Activated CD4-positive, alpha-beta T cell treated with anti-CD3 and anti-CD28 coated beads, Interleukin-2, Interleukin-4, amounts not matched to agents 100 ng/mL and 50 ng/mL, durations not matched to agents 16 hours and 8 hours (primary cell): ENCODE data around the gene SCARB2.
"Not testable (repeated sequence)": the region's sequence is repeated elsewhere in the genome, so short reads cannot be mapped to it uniquely, and the experiment has no call there.

ENCODE experiments used
- DNase-seq: peaks from one replicate; pipeline ENCODE4 v3.0.0-alpha.2; 2020; ENCODE audit warnings: low spot score

The SCARB2 gene, protein sequence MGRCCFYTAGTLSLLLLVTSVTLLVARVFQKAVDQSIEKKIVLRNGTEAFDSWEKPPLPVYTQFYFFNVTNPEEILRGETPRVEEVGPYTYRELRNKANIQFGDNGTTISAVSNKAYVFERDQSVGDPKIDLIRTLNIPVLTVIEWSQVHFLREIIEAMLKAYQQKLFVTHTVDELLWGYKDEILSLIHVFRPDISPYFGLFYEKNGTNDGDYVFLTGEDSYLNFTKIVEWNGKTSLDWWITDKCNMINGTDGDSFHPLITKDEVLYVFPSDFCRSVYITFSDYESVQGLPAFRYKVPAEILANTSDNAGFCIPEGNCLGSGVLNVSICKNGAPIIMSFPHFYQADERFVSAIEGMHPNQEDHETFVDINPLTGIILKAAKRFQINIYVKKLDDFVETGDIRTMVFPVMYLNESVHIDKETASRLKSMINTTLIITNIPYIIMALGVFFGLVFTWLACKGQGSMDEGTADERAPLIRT

GRCh38 chr4:76213415-76214176, at the start of gene SCARB2:
TSS of gene SCARB2 (minus strand) at chr4:76213824. CDS start at chr4:76213543, 281 bp downstream.
- peak; percentile 54 for DNase-seq

GRCh38 chr4:76260571-76260970, 46.9 kb upstream of the SCARB2 start:
- DNase-seq, result no peak

- no peak for DNase-seq
Measured at GRCh38 chr4:76257824-76258223, 44.2 kb upstream of the SCARB2 start.

DNA sequence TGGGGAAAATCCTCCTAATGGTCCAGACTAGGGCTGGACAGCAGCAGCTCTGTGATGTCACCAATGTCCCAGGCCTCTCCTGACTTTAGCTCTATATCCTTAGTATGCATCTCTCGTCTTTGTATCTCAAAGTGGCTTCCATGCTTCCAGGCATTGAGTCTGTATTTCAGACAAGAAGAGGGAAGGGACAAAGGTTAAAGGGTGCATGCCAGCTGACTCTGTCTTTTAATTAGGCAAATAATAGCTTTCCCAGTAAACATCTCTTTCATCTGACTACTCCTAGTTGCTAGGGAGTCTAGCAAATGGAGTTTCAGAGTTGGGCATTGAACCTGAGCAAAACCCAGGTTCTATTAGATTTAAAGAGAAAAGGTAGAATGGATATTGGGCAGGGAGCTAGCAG, 43.3 kb upstream of the SCARB2 start:
- DNase-seq, result no peak

- DNase-seq, result no peak
Measured at GRCh38 chr4:76256032-76256431, 42.4 kb upstream of the SCARB2 start.

GRCh38 chr4:76253511-76253910, 39.9 kb upstream of the SCARB2 start:
- DNase-seq, result no peak

- DNase-seq, result no peak
Measured at GRCh38 chr4:76252271-76252653, 38.6 kb upstream of the SCARB2 start.

DNA sequence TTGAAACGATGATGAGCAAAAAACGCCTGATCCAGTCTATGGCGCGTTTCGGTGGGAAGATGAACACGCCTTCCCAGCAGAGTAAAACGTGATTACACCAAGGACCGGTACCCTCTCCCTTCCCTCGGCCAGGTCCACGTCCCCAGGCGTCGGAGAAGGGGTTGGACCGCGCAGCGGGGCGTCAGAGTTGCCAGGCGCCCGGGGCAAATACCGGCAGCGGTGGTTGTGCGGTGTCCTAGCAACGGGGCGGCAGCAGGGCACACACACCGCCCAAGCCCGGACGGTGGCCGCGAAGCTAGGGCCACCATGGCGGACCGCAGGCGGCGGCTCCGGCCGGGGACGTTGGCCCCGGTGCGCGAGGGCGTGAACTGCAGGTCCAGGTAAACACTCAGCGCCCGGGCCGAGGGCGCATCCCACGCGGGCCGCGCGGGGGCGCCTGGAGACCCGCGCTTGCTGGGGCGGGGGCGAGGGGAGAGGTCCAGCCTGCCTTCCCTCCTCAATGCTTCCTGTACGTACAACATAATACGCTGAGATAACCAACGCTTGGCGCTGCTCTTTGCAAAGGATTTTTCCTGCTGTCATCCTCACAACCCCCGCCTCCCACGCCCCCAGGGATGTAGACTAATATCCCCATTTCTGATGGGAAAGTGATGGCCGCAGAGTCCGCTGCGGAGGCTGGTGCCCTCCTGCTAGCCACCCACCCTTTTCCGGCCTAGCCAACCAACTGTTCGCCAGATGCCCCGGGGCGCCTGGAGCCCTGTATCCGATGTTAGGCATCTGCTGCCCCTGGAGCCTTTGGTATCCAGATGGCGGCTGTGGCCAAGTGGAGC, 38.0 kb upstream of the SCARB2 start, which contains the start of gene FAM47E:
FAM47E (plus strand) TSS at position 281 of the 830 bp plus-strand sequence; CDS start at position 307, 26 bp downstream.
- DNase-seq, result peak; percentile 15

DNA sequence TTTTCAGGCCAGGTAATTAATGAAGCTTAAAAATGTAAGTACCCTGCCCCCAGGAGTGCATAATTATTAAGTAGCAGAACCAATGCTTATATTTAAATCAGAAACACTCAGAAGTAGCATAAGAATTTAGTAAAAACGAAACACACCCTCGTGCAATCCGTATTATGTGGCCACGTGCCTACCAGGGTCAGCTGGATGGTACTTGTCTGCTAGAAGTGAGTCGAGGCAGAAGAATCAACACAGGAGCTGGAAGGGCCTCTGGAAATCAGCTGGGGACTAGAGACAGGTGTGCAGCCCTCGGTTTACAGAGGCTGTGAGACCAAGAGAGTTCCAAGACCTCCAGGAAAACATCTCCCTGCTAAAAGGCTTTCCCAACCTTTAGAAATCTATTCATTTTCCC, 37.3 kb upstream of the SCARB2 start:
- peak; percentile 8 for DNase-seq

- no peak for DNase-seq
Measured at GRCh38 chr4:76246852-76247251, 33.2 kb upstream of the SCARB2 start.

GRCh38 chr4:76246025-76246424, 32.4 kb upstream of the SCARB2 start:
- DNase-seq, result no peak

GRCh38 chr4:76243877-76244276, 30.3 kb upstream of the SCARB2 start:
- not testable (repeated sequence) for DNase-seq

GRCh38 chr4:76240236-76240635, 26.6 kb upstream of the SCARB2 start:
- no peak for DNase-seq

GRCh38 chr4:76238701-76239100, 25.1 kb upstream of the SCARB2 start:
- DNase-seq, result no peak

DNA sequence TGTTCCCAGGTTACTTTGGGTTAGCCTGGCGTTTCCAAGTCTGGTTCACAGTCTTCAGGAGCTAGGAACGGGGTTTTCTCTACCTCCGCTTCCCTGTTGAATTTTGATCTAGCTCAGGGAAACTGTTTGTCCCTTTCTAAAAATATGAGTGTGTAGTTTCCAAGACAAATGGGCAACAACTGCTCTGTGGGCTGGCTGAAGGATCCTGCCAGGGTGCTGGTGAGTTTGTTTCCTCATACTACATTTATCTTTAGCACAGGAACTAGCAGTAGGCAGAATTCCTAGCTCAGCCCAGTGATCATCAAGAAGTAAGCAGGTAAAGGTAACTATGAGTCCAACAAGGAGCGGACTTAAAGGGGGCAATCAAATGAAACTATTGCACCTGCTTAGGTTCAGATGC, 24.6 kb upstream of the SCARB2 start:
- DNase-seq, result no peak

DNA sequence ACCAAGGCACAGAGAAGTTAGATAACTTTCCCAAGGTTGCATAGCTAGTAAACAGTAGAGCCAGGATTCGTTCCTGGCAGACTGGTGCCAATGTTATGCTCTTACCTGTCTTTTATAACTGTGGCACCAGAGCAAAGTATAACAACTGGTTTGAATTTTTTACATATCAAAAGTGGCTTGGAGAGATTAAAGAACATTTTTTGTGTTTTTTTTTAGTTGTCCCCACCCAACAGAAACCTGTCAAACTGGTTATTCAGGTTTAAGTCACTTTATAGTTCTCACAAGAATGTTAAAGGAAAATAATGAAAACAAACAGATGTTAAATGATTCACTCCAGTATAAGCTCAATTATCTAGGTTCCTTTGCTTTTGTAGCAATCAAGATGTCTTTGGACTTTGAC, 22.3 kb upstream of the SCARB2 start:
- no peak for DNase-seq

GRCh38 chr4:76235407-76235806, 21.8 kb upstream of the SCARB2 start:
- no peak for DNase-seq

- no peak for DNase-seq
Measured at GRCh38 chr4:76234679-76235044, 21.0 kb upstream of the SCARB2 start.

- DNase-seq, result no peak
Measured at GRCh38 chr4:76233967-76234678, 20.5 kb upstream of the SCARB2 start.

DNA sequence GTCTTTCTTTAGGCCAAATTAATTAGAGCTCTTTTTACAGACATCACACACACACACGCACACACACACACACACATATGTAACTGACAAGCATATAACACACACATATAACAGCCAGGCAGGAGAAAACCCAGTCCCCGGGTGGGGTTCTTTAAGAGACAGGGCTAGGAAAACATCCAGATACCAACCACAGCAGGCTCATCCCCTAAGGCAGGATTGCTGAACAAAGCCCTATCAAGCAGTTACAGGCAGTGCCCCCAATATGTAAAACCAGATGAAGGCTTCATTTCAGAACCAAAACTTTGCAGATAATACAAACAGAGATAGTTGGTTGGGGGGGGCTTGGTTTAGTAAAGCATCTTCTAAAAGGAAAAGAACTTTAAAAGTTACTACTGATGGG, 19.9 kb upstream of the SCARB2 start:
- no peak for DNase-seq

DNA sequence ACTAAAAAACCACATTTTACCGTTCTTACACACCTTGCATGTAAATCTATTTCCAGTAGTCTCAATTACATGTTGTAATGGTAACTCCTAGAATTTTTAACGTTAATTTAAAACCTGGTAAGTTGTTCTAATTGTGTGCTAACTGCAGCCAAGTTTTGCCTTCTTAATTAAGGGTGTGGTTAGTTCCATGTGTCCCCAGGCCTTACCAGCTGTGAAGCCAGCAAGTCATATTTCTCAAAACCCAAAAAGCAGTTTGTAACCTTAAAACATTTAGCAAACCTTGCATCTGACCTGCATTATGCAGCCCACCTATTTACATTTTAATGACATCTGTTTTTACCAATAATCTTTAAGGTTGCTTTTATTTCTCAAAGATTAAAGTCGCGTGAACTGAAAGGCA, 19.5 kb upstream of the SCARB2 start:
- DNase-seq, result no peak

DNA sequence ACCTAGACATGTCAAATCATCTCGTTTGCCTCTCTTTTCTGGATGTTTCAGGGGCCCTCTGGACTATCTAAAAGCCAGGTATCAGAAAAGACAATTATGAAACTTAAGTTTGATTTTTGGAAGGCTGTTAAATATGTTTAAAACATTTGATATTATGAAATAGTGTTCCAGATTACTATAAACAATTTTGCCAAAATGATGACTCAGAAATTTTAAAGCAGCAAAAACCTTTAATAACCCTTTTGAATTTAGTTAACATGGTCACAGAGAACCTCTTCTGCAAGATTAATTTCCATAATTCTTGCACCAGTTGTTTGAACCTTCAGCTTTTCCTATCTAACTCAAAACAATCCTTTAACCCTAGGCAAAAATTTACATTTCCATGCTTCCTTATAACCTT, 19.1 kb upstream of the SCARB2 start:
- no peak for DNase-seq
